ENCODE measurements around the gene TSC22D1.

DNA sequence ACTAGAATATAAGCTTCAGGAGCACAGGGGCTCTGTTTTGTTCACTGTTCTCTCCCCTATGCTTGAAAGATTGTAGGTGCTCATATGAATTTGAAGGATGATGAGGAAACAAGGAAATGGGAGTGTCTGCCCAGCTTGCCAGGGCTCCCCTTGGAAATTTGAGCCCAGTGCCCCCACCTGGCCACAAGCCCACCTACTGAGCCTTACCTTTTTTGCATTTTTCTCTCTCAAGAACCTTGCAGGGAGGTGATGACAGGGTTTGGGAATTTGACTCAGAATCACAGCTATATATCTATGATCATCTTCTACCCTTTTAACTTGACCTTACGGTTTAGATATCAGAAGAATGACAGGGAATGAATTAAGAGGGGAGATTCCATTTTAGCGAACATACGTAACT is 168.8 kb downstream of the TSC22D1 start:
- TF ChIP-seq, protein P1, sequence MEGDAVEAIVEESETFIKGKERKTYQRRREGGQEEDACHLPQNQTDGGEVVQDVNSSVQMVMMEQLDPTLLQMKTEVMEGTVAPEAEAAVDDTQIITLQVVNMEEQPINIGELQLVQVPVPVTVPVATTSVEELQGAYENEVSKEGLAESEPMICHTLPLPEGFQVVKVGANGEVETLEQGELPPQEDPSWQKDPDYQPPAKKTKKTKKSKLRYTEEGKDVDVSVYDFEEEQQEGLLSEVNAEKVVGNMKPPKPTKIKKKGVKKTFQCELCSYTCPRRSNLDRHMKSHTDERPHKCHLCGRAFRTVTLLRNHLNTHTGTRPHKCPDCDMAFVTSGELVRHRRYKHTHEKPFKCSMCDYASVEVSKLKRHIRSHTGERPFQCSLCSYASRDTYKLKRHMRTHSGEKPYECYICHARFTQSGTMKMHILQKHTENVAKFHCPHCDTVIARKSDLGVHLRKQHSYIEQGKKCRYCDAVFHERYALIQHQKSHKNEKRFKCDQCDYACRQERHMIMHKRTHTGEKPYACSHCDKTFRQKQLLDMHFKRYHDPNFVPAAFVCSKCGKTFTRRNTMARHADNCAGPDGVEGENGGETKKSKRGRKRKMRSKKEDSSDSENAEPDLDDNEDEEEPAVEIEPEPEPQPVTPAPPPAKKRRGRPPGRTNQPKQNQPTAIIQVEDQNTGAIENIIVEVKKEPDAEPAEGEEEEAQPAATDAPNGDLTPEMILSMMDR (conservative IDR thresholded peaks at IDR 0.05): no peak
- TF ChIP-seq EZH2 (IDR thresholded peaks at IDR 0.05; ENCODE audit: low read depth): no peak

Measured in PC-9 (cell line).